A673 (cell line): ENCODE data around the gene PRPF4. TPM values are rescaled to one million over a fixed set of nuclear protein-coding genes. Genes with fewer than 3 reads are reported as not detected.

Source experiments
- BruUV-seq: library from RNA; stranded (reverse); fragments of 400-500 nt; replicated peaks from 2 replicates; lab custom pipeline; 2021; lab: Mats Ljungman, UMichigan
- CTCF ChIA-PET: fragments of 300-600 bp; sonication (Branson Sonifier 250); formaldehyde crosslinking; loops from one replicate; lab custom pipeline; 2022; ENCODE audit warnings: antibody characterized with exemption; lab: Charles Lee
- POLR2A ChIA-PET: fragments of 300-600 bp; sonication (Branson Sonifier 250); formaldehyde crosslinking; loops from one replicate; lab custom pipeline; 2022; ENCODE audit warnings: antibody characterized with exemption; ENCODE audit not compliant: low non-redundant PET; lab: Charles Lee
- DNase-seq: peaks from one replicate; pipeline ENCODE4 v3.0.0-alpha.2; 2015; ENCODE audit warnings: low spot score
- H3K27ac ChIP-seq: fragments of 200-600 bp; sonication (generic); 2 replicates; pipeline ENCODE4 v1.5.1; 2016; ENCODE audit warnings: mixed run types, low read depth, mild to moderate bottlenecking, mixed read lengths, antibody characterized with exemption, low read length; ENCODE audit not compliant: poor library complexity, severe bottlenecking
- H3K27me3 ChIP-seq: fragments of 200-600 bp; sonication (generic); replicated peaks from 2 replicates; pipeline ENCODE4 v1.6.1; 2017; ENCODE audit warnings: mixed run types, low read depth, mild to moderate bottlenecking, mixed read lengths, antibody characterized with exemption, low read length; ENCODE audit not compliant: insufficient read depth, poor library complexity
- H3K36me3 ChIP-seq: fragments of 200-600 bp; sonication (generic); 2 replicates; pipeline ENCODE4 v1.6.1; 2016; ENCODE audit warnings: mixed run types, mild to moderate bottlenecking, mixed read lengths, antibody characterized with exemption, low read length; ENCODE audit not compliant: insufficient read depth, poor library complexity, severe bottlenecking
- H3K4me1 ChIP-seq: fragments of 200-600 bp; sonication (generic); 2 replicates; pipeline ENCODE4 v1.6.1; 2017; ENCODE audit warnings: mixed run types, mild to moderate bottlenecking, mixed read lengths, antibody characterized with exemption, low read length; ENCODE audit not compliant: insufficient read depth, poor library complexity, severe bottlenecking
- H3K4me3 ChIP-seq: fragments of 200-600 bp; sonication (generic); 2 replicates; pipeline ENCODE4 v1.5.1; 2016; ENCODE audit warnings: low read depth, mixed run types, mild to moderate bottlenecking, mixed read lengths, low read length; ENCODE audit not compliant: poor library complexity, severe bottlenecking
- H3K9me3 ChIP-seq: fragments of 200-600 bp; sonication (generic); 2 replicates; pipeline ENCODE4 v1.6.1; 2016; ENCODE audit warnings: mixed run types, low read depth, mild to moderate bottlenecking, mixed read lengths, antibody characterized with exemption, low read length; ENCODE audit not compliant: poor library complexity, severe bottlenecking
- EZH2 ChIP-seq: fragments of 200-600 bp; sonication (generic); IDR thresholded peaks from 2 replicates; pipeline ENCODE4 v1.6.1; 2017; ENCODE audit warnings: borderline replicate concordance, low read depth, mild to moderate bottlenecking, mixed read lengths, antibody characterized with exemption, low read length; ENCODE audit not compliant: poor library complexity, severe bottlenecking
- intact Hi-C: fragments of 100-400 bp; cut with micrococcal nuclease; formaldehyde crosslinking; loops from one replicate; pipeline ENCODE4 v1.10.0; 2022; ENCODE audit not compliant: unreplicated experiment
- total RNA-seq: library from RNA; stranded (reverse); gene quantifications from 2 replicates; pipeline ENCODE4 v1.2.3, GENCODE V29; 2021
- TF ChIP-seq, protein P1 (sequence below): fragments of 300-800, 200-600 bp; sonication (generic); conservative IDR thresholded peaks from 2 replicates; pipeline ENCODE4 v1.5.1; 2017; ENCODE audit warnings: low read depth, mild to moderate bottlenecking, antibody characterized with exemption, low read length, moderate library complexity, mixed read lengths

PRPF4 gene
- total RNA-seq, 1 experiment from 2014 or later, result 59.8 TPM

DNA sequence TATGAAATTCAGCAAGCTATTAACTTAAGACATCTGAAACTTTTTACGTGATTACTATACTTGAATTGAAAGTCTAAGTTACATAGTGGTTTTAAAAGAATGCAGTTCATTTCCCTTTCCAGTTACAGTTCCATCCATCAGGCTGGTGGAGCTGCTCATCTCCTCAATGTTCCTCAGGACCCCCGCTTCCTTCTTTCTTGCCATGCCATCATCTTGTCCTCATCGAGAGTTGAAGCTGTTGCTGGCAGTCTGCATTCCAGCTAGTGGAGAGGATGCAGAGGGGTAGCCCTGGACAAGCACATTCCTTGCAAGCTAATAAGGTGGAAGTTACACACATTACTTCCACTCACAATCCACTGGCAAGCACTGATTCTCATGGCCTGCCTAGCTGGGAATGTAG, 36.5 kb downstream of the PRPF4 start:
- H3K4me1 ChIP-seq, result no peaks in the 10 kb centered on the region
- no peaks in the 10 kb centered on the region for H3K9me3 ChIP-seq
- H3K36me3 ChIP-seq, result no peaks in the 10 kb centered on the region
- no peak overlapping the region for H3K4me3 ChIP-seq
- no peak for DNase-seq
- TF ChIP-seq, protein P1, sequence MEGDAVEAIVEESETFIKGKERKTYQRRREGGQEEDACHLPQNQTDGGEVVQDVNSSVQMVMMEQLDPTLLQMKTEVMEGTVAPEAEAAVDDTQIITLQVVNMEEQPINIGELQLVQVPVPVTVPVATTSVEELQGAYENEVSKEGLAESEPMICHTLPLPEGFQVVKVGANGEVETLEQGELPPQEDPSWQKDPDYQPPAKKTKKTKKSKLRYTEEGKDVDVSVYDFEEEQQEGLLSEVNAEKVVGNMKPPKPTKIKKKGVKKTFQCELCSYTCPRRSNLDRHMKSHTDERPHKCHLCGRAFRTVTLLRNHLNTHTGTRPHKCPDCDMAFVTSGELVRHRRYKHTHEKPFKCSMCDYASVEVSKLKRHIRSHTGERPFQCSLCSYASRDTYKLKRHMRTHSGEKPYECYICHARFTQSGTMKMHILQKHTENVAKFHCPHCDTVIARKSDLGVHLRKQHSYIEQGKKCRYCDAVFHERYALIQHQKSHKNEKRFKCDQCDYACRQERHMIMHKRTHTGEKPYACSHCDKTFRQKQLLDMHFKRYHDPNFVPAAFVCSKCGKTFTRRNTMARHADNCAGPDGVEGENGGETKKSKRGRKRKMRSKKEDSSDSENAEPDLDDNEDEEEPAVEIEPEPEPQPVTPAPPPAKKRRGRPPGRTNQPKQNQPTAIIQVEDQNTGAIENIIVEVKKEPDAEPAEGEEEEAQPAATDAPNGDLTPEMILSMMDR, result no peak
- TF ChIP-seq EZH2, result no peak
- H3K27me3 ChIP-seq, result no peaks in the 10 kb centered on the region
- ChIA-PET CTCF (no interaction called here), POLR2A (no interaction called here)
- intact Hi-C loops, result loop anchor here (10.0 kb wide), 1 partner anchor 343 kb away; no protein-coding TSS in a partner anchor
- no TSS peak for BruUV-seq
- H3K27ac ChIP-seq, result no peak overlapping the region

DNA sequence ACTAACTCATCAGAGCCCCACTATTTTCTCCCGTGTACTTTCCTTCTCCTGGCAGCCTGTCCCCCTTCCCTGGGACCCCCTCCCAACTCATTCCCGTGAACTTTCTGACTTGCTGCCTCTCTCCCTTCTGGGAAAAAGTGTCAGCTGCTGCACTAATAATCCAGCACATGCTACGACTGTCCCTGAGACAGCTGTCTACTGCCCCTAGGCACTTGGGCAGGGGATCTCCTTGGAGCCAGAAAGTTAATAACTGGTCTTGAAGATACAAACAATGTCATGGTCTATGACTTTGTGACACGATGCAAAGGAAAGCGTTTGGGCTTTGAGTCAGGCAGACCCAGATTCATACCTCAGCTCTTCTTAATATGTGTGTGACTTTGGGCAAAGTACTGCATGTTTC, 37.8 kb downstream of the PRPF4 start:
- DNase-seq, result no peak
- H3K4me1 ChIP-seq, result no peaks in the 10 kb centered on the region
- BruUV-seq, result no TSS peak
- TF ChIP-seq, protein P1, result no peak
- no peak for TF ChIP-seq EZH2
- H3K36me3 ChIP-seq, result no peaks in the 10 kb centered on the region
- no peaks in the 10 kb centered on the region for H3K9me3 ChIP-seq
- H3K27ac ChIP-seq, result no peak overlapping the region
- H3K4me3 ChIP-seq, result no peak overlapping the region
- no peaks in the 10 kb centered on the region for H3K27me3 ChIP-seq
- ChIA-PET CTCF (no interaction called here), POLR2A (no interaction called here)
- intact Hi-C loops, result loop anchor here (10.0 kb wide), 1 partner anchor 342 kb away; no protein-coding TSS in a partner anchor

DNA sequence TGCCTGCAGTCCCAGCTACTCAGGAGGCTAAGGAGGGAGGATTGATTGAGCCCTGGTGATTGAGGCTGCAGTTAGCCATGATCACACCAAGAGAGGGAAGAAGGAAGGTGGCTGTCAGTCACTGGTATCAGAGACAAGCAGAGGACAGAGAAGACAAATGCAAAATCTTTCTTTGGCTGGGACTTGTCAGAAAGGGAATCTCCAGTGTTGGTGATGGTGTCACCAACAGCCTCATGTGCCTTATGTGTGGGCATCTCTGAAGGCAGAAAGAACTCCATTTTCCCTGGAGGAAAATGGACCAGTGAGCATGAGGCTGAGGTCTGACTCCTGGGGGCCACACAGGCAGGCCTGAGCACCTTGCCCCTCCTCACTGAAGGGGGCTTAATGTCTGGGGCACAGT, 39.8 kb downstream of the PRPF4 start:
- BruUV-seq, result no TSS peak
- TF ChIP-seq, protein P1, result no peak
- TF ChIP-seq EZH2, result no peak
- POLR2A ChIA-PET, result no interaction called here

More for the DNA sequence above, 39.8 kb downstream of the PRPF4 start:
- intact Hi-C loops, result loop anchor here (10.0 kb wide), 1 partner anchor 340 kb away; no protein-coding TSS in a partner anchor
- H3K9me3 ChIP-seq, result no peaks in the 10 kb centered on the region
- no peaks in the 10 kb centered on the region for H3K27me3 ChIP-seq
- H3K4me1 ChIP-seq, result no peaks in the 10 kb centered on the region
- no peaks in the 10 kb centered on the region for H3K36me3 ChIP-seq
- no peak overlapping the region for H3K4me3 ChIP-seq
- CTCF ChIA-PET, result no interaction called here
- no peak overlapping the region for H3K27ac ChIP-seq
- DNase-seq, result no peak
